T-helper 1 cell treated with Interleukin-12 subunit alpha and Interleukin-12 subunit beta and Interleukin-4 antibody, amounts not matched to agents 30 ng/mL and 1 ng/mL, for 36 hours (primary cell): ENCODE data around the gene GABPA. TPM values are rescaled to one million over a fixed set of nuclear protein-coding genes. Genes with fewer than 3 reads are reported as not detected.
"Not testable (repeated sequence)": the region's sequence is repeated elsewhere in the genome, so short reads cannot be mapped to it uniquely, and the experiment has no call there.

Experiments used
- intact Hi-C: fragments of 100-400 bp; cut with micrococcal nuclease; formaldehyde crosslinking; loops from one replicate; pipeline ENCODE4 v1.15.1; 2024
- total RNA-seq: library from RNA; stranded (reverse); gene quantifications from 2 replicates; pipeline ENCODE4 v1.2.3, GENCODE V29; 2022

The GABPA gene
- total RNA-seq: 29.5 and 33.5 TPM in 2 replicates

DNA sequence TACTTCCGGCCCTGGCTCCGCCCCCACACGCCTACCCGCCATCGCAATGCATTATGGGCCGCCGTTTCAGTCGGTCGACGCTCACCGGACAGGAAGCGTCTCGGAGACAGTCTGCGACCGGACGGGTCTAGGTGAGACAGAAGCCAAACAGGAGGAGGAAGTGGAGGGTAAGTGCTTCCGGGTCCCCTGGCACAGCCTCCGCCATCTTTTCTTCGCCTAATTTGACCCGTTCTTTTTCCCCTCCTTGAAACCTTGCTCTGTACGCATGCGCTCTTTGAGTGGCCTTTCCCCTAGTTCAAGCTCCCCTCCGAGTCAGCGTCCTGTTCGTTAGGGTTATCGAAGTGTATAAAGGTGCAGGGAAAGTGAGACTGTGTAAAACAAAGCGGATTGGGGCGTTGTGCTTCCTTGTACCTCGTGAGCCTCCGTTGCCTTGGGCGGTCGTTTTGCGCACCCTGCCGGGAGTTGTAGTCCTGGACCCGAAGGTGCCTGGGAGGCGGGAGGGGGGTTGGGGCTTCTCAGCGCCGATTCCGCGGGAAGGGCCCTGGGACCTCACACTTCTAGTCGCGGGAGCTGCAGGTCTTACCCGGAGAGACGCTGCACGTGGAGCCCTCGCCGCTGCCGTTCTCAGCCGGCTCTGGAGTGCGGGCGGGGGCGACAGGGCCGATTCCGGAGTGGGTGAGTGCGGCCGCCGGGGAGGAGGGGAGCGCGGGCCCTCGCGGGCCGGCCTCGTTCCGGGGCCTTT, at the start of gene GABPA, which contains the start of gene ATP5PF:
Gene GABPA, plus strand, starts transcription at position 69 of the 742 bp plus-strand sequence. CDS start 6,627 bp downstream, outside the sequence.
Gene ATP5PF, minus strand, starts transcription at position 1 of the 742 bp plus-strand sequence. CDS start 5,110 bp downstream, outside the sequence.
- intact Hi-C loops: loop anchor here (1.0 to 10.0 kb wide), 11 partner anchors 27 to 1310 kb away; no protein-coding TSS in a partner anchor

- intact Hi-C loops: no loop called here
Measured at GRCh38 chr21:25687787-25688186, 47.0 kb upstream of the GABPA start.

DNA sequence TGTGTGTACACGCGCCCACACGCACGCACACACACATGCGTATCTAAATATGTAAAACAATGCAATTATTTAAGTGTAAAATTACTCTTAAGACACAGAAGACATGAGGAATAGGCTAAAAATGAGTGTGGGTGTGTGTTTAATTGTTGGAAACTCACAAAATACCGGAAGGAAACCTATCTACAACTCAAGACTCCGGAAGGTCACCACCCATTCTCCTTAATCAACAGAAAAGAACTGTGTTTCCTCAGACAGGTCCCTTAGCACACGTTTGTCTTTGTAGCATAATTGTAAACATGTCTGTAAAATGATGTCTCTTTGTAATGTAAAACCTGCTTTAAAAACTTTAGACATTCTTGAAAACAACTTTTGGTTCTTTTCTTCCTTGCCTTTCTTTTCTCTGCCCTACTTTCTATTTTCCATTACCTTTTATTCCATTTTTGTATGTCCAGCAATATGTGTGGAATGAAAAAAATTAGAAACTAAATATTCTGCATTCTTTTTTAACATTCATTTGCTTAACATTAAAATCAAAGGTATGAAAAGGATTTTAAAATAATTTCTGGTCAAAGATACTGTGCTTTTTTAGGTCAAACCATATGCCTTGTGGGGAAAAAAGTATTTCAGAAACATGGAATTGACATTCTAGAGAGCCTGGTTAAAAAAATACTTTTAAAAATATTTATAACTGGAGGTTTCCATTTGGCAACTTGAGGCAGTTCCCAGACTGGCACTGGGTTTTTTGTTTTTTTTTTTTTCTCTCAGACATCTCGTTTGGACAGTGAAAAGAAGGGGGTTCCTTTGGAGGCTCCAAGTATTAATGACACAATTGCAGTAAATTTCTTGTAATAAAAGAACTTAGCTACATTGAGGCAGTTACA, 46.3 kb upstream of the GABPA start:
- intact Hi-C loops: no loop called here

DNA sequence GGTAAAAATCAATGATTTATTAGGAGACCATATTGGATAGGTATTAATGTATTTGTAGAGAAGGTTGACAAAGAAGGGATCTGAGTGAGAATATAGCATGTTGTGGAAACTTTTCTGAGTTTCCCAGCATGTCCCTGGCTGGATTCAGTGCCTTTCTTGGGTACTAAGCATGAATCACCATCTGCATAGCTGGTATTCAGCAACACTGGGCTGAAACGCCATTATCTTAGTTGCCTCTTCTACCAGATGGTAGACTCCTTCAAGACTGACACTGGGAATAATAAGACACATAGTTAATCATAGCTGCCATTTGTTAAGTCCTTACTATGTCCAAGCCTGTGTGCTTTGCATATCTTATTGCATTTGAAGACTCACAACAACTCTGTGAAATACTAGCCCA, 45.5 kb upstream of the GABPA start:
- intact Hi-C loops: no loop called here

GRCh38 chr21:25691976-25692375, 42.8 kb upstream of the GABPA start:
- intact Hi-C loops: no loop called here

- intact Hi-C loops: not testable (repeated sequence)
Measured at GRCh38 chr21:25695461-25695860, 39.3 kb upstream of the GABPA start.

DNA sequence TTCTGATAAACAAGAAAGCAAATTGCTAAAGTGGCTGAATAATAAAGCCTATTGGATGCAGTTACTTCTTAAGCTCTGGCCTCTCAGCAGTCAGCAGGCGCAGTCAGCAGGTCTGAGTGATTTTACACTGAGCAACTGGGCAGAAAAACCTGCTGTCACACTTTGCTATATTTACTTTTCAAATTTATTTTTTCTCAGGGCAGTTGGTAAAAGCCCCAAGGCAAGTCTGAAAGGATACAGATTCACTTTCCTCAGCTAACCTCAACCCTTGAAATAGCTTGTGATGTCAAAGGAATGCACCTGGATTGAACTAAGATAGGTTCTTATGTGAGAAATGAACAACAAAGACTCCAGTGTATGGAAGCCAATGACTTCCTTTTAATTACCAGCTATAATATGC, 34.0 kb upstream of the GABPA start:
- intact Hi-C loops: loop anchor here (1.0 kb wide), 1 partner anchor 13 kb away; no protein-coding TSS in a partner anchor

DNA sequence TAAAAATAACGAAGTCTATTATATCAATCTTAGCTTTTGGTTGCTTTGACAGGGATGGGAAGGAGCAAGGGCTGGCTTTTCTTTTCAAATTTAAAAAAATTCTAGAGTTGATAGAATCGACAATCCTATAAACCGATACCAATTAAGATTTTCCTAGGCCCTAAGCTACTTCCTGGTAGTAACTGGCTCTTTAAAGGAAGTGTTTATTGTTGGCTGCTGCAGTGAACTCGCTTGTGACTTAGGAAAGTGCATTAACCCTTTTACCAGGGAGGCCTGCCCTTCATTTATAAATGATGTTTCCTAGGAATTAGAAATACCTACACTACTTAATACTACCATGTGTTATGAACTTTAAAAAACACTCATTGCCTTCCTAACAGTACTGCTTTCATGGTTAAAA, 33.2 kb upstream of the GABPA start:
- intact Hi-C loops: loop anchor here (1.0 kb wide), 1 partner anchor 12 kb away; no protein-coding TSS in a partner anchor

DNA sequence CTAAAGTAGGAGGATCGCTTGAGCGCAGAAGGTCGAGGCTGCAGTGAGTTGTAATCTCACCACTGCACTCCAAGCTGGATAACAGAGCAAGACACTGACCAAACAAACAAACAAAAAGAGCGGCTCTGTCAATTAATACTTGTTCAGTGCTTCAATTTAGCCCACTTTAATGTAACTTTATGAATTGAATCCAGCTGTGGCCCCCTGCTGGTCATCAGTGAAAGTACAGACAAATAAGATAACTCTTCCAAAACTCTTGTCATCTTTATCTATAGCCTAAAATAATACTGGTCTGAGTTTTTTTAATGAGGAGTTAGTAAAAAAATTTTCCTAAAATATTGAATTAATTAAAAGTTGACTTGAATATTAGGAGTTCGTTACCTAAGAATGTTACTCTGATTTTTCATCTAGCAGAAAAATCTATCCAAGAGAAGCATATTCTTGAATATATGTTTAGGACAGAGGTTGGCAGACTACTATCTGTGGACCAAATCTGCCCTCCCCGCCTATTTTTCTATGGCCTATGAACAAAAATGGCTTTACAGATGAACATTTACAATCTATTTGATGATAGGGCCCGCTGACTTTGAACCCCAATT, 26.2 kb upstream of the GABPA start:
- intact Hi-C loops: loop anchor here (1.0 kb wide), 4 partner anchors 26 to 287 kb away; partner anchors contain the start of genes ATP5PF and GABPA

GRCh38 chr21:25709684-25710265, 25.0 kb upstream of the GABPA start:
- intact Hi-C loops: loop anchor here (5.0 kb wide), 1 partner anchor 67 kb away; no protein-coding TSS in a partner anchor

GRCh38 chr21:25710550-25710949, 24.2 kb upstream of the GABPA start:
- intact Hi-C loops: loop anchor here (5.0 kb wide), 1 partner anchor 68 kb away; no protein-coding TSS in a partner anchor

- intact Hi-C loops: loop anchor here (5.0 kb wide), 1 partner anchor 72 kb away; no protein-coding TSS in a partner anchor
Measured at GRCh38 chr21:25714066-25714465, 20.7 kb upstream of the GABPA start.

GRCh38 chr21:25717491-25718147, 17.2 kb upstream of the GABPA start:
- intact Hi-C loops: no loop called here

DNA sequence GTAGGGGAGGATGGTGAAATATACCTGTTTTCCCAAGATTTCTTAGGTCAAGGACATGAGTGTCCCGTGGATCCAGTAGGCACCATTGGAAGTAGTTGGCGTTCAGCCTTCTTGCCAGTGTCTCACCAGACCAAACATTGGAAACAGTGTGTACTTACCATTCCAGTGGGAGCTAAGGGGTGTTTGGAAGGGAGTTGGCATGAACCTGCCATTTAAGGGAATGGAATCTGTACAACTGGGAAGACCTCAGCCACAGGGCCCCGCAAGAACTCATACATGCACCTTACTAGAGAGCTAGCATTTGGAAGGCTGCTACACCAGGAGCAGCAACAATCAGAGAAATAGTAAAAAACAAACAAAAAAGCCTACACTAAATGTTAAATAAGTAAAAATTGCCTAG, 12.8 kb upstream of the GABPA start:
- intact Hi-C loops: no loop called here

GRCh38 chr21:25722631-25723030, 12.1 kb upstream of the GABPA start:
- intact Hi-C loops: no loop called here

GRCh38 chr21:25732091-25732760, 2.5 kb upstream of the GABPA start:
- intact Hi-C loops: loop anchor here (5.0 to 10.0 kb wide), 2 partner anchors 340 to 1307 kb away; no protein-coding TSS in a partner anchor

DNA sequence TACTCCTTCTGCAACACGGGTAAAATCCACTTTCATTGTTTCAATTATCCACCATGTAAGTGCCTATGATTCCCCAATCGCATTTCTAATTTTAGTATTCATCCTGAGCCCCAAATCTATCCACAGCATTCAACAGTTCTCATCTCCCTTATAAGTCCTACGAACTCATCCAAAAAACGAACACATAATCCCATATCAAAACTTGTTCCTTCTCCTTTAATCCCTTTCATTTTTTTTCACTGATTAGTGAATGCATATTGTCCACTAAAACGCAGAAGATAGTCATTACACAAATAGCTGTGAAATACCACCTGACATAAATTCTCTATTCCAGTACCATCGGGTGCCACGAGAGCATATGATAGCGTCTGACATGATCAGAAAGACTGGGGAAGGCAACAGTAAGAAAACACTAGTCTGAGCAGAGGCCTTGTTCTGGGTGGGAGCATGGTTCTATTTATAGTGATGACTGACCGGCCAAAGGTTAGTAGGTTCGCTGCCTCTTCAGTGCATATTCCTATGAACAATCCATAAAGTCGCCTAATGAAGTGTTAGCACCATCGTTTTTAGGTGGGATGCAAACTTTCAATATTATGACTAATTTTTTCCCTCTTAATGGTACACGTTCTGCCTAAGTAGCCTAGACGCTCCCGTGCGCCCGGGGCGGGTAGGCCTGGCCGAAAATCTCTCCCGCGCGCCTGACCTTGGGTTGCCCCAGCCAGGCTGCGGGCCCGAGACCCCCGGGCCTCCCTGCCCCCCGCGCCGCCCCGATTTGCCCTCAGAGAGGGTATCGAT, 716 bp upstream of the GABPA start:
- intact Hi-C loops: loop anchor here (1.0 to 10.0 kb wide), 9 partner anchors 26 to 1309 kb away; no protein-coding TSS in a partner anchor

DNA sequence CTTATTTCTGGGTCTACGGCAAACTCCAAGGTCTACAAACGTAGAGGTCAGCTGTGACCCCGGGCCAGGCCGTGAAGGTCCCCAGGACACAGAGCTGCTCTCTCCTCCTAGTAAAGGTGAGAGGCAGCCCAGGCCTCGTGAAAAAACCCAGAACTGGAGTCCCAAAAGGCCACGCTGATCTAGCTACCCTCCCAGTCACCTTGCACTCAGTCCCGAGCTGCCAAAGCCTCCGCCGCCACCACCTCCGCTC, 193 bp upstream of the GABPA start:
- intact Hi-C loops: loop anchor here (1.0 to 10.0 kb wide), 9 partner anchors 26 to 1310 kb away; no protein-coding TSS in a partner anchor
